Activated naive CD8-positive, alpha-beta T cell treated with anti-CD3 and anti-CD28 coated beads, Interleukin-2, amount 50 U/mL, for 16 hours (primary cell): ENCODE results near the gene ELL.
"Not testable (repeated sequence)": the region's sequence is repeated elsewhere in the genome, so short reads cannot be mapped to it uniquely, and the experiment has no call there.

ENCODE experiments used
- DNase-seq: peaks from one replicate; pipeline ENCODE4 v3.0.0-alpha.2; 2020; ENCODE audit warnings: low read depth, low spot score

ELL gene

DNA sequence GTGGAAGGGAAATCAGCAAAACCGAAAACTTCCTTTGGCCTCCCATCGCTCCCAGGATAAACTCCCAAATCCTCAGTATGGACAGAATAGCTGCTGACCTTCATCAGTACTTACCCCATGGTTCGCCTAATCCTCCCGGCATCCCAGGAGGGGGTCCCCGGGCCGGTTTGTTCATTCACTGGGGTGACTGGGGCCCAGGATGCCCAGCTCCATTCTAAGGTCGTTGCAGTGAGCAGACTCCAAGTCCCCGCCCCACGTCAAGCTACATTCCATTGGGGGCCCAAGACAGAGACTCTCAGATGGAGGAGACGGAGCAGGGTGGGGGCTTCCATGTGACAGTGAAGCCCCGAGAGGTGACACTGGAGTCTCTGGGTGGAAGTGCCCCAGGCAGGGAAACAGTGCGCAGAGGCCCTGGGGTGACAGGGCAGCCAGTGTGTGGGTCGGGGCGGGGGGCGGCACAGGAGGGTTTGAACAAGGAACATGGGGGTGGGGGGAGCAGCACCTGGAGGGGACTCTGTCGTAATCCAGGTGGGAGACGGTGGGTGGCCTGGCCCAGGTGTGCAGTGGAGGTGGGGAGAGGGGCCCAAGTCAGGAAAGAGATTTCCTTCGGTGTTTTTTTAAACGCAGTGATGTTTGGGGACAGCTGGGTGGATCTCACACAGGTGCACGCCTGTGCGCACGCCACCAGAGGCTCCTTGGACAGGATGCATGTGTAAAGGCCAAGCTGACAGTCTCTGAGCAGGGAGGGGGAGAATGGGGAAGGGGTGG lies 97.6 kb downstream of the ELL start:
- no peak for DNase-seq

- no peak for DNase-seq
Measured at GRCh38 chr19:18423258-18424020, 98.4 kb downstream of the ELL start.

- DNase-seq, result no peak
Measured at GRCh38 chr19:18422530-18423191, 99.2 kb downstream of the ELL start.

DNA sequence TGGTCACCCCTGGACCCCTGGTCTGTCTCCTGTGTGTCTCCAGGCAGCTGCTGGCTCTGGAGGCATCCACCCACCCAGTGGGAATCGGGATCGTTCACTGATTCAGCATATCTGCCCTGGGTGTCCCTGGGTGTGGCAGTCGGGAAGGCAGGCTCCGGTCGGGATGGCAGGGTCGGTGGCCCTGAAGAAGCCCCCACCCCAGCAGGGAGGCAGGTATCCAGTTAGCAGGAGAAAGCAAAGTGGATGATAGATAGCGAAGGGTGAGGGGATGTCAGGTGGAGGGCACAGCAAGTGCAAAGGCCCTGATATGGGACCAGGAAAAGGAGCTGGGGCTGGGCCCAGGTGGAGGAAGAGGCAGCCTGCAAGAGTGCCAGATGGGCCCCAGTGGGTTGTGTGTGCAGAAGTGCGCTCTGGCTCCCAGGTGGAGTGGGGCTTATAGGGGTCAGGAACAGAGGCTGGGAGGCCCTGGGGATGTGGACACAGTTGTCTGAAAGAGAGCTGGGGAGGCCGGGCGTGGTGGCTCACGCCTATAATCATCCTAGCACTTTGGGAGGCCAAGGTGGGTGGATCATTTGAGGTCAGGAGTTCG lies 100.4 kb downstream of the ELL start:
- DNase-seq, result no peak

DNA sequence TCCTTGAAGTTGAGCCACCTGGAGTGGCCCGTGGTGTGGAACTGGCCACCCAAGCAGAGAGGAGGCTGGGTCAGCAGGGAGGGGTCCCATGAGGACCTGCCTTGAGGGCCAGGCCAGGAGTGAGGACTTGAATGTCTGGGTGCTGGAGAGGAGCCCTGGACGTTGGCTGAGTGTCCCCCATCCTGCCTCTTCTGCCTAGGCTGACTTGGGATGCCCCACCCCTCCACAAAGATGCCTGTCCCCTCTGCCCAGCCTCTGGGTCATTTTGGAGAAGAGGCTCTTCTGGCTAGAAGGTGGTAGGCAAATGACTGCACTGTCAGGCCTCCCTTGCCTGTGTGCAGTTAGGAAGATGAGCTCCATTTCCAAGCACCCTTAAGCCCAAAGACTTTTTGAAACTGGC lies 100.9 kb downstream of the ELL start:
- DNase-seq, result no peak

GRCh38 chr19:18419699-18420460 lies 102.0 kb downstream of the ELL start:
- DNase-seq, result no peak

DNA sequence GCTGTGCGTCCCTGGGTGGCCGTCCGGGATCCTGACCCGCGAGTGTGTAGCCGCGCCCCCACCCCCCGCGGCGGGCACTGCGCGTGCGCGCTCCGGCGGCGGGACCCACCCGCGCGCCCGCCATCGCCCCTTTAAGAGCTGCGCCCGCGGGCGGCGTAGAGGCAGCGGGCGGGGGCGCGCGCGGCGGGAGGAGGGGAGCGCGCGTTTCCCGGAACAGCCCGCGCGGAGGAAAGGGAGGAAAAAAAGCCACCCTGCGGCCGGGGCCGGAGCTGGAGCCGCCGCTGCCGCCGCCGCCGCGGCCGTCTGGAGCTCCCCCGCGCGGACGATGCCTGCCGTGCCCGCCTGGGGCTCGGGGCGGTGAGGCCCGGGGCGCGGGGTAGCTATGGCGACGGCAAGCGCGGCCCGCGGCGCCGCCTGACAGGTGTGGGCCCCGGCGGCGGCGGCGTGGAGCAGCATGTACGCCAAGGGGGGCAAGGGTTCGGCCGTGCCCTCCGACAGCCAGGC lies 102.6 kb downstream of the ELL start, which contains the start of gene SSBP4:
TSS of gene SSBP4 (plus strand) at position 204 of the 504 bp plus-strand sequence. CDS start at position 455, 251 bp downstream.
- DNase-seq, result no peak

DNA sequence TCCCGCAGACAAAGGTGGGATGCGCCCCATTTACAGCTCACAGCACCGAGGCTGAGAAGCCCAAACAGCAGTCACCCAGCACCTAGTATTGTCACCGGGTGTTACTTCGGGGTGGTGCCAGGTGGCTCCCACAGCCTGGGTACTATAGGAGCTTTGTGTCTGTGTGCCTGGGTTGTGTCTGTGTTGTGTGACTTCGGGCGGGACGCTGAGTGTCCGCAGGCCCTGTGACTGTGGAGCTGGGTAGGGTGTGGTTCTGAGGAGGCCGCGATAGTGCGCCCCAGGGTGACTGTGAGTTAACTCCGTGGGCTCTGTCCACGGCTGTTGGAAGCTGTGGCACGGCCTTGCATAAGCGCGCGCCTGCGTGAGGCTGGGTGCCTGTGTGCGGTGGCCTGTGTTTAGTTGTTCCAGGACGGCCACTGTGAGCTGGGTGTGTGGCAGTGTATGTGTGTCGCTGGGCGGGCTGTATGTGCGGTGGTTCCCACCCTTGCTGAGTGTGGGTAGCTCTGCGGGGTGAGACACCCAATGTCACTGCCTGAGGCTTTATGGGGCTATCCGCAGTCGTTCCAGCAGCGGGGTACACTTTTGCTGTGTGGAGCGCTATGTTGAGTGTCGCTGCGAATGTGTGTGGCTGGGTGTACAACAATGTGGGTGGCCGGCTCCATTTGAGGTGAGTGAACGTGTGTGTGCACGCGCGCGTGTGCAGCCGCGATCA lies 103.2 kb downstream of the ELL start:
- DNase-seq, result no peak

DNA sequence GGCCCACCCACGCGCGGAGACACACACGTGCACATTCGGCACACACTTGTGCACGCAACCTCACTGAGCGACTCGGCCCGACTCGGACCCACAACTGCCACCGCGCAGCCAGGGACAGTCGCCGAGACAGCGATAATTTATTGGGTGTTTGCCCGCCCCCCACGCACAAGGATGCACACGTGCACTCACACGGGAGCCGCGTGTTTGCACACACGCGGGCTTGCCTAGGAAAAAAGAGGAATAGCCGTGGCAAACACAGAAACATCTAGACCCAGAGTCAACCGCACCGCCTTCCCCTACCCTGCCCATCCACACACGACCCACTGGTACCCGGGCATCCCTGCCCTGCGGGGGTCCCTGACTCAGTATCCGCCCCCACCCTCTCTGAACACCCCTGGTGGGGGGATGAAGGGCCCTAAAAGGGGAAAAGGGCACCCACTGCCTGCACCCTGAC lies 103.8 kb downstream of the ELL start:
- DNase-seq, result no peak

DNA sequence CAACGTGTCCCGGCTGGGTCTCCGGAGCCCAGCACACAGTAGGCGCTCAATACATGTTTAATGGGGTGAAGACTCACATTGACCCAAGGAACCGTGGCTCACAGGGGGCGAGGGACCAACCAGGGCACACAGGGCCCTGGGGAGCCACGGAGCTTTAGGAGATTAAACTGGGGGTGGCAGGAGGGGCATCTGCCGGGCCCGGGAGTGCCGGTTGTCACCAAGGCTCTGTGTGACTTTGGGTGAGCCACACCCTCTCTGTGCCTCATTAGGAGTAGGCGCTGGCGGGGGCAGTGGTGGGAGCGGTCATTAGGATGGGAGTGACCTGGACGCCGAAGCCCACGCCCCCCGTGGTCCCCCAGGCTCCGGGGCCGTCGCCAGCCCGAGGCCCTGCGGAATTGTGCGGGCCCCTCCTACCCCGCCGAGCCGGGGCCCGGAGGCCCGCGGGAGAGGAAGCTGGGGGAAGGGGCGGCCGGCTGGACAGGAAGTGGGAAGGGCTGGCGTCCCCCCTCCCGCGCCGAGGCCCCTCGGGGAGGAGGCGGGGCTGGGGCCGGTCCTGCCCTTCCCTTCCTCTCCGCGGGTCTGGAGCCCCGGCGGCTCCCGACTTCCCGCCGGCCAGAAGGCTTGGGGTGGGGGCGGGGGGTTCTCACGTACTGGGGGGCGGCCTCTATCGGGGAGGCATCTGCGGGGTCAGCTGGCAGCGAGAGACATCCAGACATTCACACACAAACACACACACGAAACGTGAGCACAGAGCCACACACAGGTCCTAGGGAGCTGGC lies 104.4 kb downstream of the ELL start:
- DNase-seq, result no peak

- no peak for DNase-seq
Measured at GRCh38 chr19:18416778-18417249, 105.1 kb downstream of the ELL start.

DNA sequence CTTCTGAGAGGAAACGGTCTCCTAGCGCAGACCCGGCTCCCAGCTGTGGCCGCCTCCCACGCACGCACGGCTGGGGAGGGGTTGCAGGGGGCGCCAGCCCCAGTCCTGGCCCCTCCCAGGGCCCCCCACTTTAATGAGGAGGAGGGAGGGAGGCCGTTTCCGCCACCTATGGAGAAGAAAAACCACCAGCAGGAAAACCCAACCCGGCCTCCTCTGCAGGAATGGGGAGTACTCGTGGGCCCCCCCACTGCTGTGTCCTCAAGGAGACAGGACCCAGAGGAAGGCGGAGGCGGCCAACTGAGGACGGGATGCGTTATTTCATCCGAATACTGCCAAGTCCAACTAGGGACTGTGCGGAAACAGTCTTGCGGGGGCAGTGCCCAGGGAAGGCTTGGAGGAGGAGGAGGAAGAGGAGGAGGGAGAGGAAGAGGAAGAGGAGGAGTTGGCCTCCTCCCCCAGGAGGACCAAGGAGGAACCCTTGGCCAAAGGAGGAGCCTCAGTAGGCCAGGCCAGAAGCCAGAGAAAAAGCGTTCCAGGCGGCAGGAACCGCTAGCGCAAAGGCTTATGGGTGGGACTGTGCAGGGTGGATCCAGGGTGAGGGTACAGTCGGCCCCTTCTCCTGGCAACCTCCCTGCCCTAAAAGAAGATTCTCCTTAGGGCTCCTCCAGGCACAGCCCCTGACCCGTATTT lies 106.5 kb downstream of the ELL start:
- no peak for DNase-seq

GRCh38 chr19:18414504-18415177 lies 107.2 kb downstream of the ELL start:
- no peak for DNase-seq

DNA sequence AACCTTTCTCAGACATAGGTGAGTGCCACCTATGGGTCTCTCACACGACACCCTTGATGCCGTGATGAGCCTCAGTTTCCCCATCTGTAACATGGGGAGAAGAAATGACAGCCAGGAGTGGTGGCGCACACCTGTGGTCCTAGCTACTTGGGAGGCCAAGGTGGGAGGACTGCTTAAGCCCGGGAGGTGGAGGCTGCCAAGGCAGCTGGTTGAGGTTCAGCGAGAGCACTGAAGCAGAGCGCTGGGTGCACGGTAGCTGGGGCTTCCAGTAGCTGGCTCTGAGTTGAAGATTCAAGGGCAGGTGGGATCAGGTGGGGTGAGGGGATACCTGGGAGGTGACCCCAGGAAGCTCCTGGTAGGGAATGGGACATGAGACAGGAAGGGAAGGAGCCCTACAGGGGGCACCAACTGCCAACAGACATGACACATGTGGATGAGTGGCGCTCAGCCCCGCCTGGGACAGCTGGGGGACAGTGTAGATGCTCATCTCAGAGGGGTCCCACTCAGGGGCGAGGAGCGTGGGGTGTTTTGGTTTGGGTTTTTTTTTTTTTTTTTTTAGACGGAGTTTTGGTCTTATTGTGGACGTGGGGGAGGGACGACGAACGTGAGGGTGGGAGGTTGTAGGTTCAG lies 109.1 kb downstream of the ELL start:
- DNase-seq, result no peak

GRCh38 chr19:18408053-18408476 lies 113.8 kb downstream of the ELL start:
- DNase-seq, result no peak

GRCh38 chr19:18406749-18407148 lies 115.1 kb downstream of the ELL start:
- no peak for DNase-seq

- not testable (repeated sequence) for DNase-seq
Measured at GRCh38 chr19:18405754-18406153, 116.1 kb downstream of the ELL start.
